SK-N-SH treated with all-trans-retinoic acid at 6 μM for 48 hours (cell line): Measurements from ENCODE around the gene EEF1AKMT3.

Experiments used
- CREB5 ChIP-seq: fragments of 250-450 bp; sonication (Bioruptor Pico); IDR thresholded peaks from 2 replicates; pipeline ENCODE4 v1.5.1; 2020; ENCODE audit warnings: low read depth, mild to moderate bottlenecking, moderate library complexity
- ZFP30 ChIP-seq: fragments of 450-650 bp; formaldehyde crosslinking; IDR thresholded peaks from 2 replicates; pipeline ENCODE4 v1.5.0; 2022; ENCODE audit warnings: mild to moderate bottlenecking, moderate library complexity
- ZNF70 ChIP-seq: fragments of 450-650 bp; formaldehyde crosslinking; IDR thresholded peaks from 2 replicates; pipeline ENCODE4 v1.5.0; 2020; ENCODE audit warnings: mild to moderate bottlenecking, moderate library complexity

GRCh38 chr12:57821474-57822214 is 49.2 kb downstream of the EEF1AKMT3 start:
- TF ChIP-seq ZFP30 (CRISPR knock-in tag) = no peak
- no peak for TF ChIP-seq CREB5 (CRISPR knock-in tag)
- no peak for TF ChIP-seq ZNF70 (CRISPR knock-in tag)
